Hematopoietic multipotent progenitor cell treated with erythropoietin and hydrocortisone succinate and interleukin-3 and kit ligand, for 15 days (in vitro differentiated cells): Measurements from ENCODE around the gene ANKRD65.
A peak's percentile ranks its signal among the peaks of the same experiment; 100 is the strongest.

ENCODE experiments used
- DNase-seq: peaks from one replicate; pipeline ENCODE4 v3.0.0-alpha.2; 2015; ENCODE audit warnings: low spot score

The ANKRD65 gene

GRCh38 chr1:1441002-1441888 lies 20.2 kb upstream of the ANKRD65 start:
- peak; percentile 45 for DNase-seq

- DNase-seq = no peak
These were observed 19.4 kb upstream of the ANKRD65 start for GRCh38 chr1:1440262-1441001.

GRCh38 chr1:1439546-1440261 lies 18.6 kb upstream of the ANKRD65 start:
- no peak for DNase-seq

GRCh38 chr1:1438531-1439381 lies 17.7 kb upstream of the ANKRD65 start:
- DNase-seq = no peak

DNA sequence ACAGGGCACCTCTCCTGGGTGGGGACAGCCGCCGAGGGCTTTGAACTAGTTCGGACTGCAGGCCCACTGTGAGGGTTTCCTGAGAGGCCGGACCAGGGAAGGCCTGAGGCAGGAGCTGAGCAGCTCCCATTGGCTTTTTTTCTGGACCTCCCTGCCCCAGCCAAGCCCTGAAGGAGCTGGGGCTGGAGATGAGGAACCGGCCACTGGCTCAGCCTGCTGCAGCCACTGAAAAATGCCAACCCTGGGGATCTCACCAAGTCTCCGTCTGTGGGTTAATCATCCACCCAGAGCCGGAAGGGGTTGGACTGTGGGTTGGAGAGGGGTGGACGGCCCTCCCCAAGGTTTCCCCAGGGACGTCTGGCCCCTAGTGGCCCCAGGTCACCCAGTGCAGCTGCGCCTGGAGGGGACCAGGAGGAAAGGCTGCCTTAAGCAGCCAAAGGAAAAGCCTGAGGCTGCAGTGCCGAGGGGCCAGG lies 16.9 kb upstream of the ANKRD65 start:
- no peak for DNase-seq

DNA sequence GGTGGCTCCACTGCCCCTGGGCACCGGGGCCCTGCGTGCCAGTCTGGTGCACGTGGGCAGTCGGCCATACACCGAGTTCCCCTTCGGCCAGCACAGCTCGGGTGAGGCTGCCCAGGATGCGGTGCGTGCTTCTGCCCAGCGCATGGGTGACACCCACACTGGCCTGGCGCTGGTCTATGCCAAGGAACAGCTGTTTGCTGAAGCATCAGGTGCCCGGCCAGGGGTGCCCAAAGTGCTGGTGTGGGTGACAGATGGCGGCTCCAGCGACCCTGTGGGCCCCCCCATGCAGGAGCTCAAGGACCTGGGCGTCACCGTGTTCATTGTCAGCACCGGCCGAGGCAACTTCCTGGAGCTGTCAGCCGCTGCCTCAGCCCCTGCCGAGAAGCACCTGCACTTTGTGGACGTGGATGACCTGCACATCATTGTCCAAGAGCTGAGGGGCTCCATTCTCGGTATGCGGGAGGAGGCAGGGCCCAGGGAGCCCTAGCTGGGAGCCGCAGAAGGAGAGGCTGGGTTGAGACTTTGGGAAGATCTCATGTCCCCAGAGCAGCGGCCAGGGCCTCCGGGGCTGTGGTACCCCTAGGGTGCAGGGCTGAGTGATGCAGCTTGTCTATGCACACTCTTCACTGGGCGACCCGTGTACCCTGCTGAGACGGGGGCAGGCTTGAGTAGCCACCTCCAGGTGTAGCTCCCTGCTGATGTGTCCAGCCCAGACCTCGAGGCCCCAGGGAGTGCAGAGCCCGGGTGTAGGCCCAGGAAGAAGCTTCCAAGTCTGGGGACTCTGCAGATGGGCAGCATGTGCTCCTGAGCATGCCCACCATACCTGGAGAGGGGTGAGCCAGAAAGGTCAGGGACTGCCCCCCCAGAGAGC lies 16.2 kb upstream of the ANKRD65 start:
- DNase-seq = no peak

DNA sequence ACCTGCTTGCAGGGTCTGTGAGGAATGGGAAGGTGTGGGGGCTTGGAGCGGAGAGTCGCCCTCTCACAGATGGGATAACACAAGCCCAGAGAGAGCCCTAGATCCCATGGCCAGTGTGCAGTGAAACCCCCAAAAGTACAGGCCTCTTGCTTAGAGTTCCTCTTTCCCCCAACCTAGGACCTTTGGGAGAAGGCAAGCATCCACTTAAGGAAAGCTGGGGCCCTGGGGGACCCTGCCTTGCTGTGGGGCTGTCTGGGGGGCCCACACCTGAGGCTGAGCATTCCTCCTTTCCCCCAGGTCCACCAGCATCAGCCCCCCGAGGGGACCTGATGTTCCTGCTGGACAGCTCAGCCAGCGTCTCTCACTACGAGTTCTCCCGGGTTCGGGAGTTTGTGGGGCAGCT lies 15.6 kb upstream of the ANKRD65 start:
- DNase-seq = no peak

- DNase-seq = no peak
These were observed 15.0 kb upstream of the ANKRD65 start for GRCh38 chr1:1435911-1436629.

GRCh38 chr1:1435106-1435903 lies 14.2 kb upstream of the ANKRD65 start, which contains the start of gene VWA1:
Gene VWA1, plus strand, starts transcription at chr1:1435690. Its CDS starts 59 bp downstream, at chr1:1435749.
- DNase-seq = peak; percentile 42

- no peak for DNase-seq
These were observed 13.7 kb upstream of the ANKRD65 start for GRCh38 chr1:1434824-1435105.

GRCh38 chr1:1434131-1434823 lies 13.2 kb upstream of the ANKRD65 start:
- DNase-seq = no peak

- DNase-seq = no peak
These were observed 12.7 kb upstream of the ANKRD65 start for GRCh38 chr1:1433804-1434130.

DNA sequence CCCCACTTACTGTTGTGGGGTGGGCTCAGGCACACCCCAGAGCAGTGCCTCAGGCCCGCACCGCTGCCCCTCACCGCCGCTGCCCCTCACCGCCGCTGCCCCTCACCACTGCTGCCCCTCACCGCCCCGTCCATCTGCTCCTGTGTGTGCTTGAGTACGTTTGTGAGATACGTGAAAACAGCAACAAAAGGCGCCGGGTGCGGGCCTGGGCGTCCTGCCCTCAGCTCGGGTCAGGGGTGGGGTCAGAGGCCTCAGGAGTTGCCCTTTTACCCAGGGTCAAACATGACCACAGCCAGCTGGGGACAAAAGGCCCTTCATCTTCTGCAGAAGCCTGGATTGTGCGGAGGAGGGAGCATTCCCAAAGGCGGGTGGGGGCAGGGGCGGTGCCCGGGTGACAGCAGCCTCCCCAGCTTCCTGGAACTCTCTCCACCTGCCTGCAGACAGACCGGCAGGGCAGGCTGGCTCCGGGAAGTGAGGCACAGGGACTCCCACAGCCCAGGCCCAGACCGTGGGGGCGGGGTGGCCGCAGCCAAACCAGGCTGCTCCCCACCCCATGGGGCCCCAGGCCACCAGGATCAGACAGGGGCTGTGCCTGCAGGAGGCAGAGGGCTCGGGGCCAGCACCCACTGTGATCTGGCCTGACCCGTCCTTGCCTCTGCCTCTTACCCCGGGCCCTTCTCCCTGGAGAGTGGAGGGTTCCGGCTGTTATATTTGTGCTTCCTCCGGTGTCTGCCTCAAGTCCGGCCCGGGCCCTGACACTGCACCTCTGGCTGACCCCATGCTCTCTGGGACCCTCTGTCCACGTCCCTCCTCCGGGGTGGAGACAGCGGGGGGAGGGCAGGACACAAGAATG lies 12.1 kb upstream of the ANKRD65 start:
- DNase-seq = no peak

DNA sequence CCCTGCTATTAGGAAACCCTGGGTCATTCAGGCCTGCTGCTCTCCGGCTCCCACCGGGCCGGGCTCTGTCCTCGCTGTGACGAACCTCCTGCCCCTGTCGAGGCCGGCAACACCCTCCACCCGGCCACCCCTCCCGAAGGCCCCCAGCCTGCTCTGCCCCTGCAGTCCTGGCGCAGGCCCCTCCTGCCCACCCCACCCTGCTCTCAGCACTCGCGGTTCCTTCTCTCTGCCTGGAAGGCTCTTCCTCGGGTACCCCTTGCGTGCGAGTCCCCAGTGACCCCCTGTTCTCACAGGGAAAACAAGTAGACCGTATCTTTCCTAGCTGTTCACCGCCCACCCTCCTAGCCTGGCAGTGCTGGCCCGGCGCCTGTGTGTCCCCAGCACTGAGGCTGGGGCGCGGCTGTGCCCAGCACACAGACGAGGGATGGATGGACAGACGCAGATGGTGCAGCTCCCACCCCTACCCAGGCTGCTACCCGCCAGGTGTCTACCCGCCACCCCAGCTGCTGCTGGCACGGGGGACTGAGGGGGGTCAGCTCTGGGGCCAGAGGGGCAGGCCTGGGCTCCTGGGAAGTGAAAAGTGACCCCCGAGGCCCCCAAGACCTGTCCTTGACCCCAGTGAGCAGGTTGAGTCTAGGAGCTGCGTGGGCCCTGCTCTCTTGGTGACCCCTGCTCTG lies 11.3 kb upstream of the ANKRD65 start:
- no peak for DNase-seq

DNA sequence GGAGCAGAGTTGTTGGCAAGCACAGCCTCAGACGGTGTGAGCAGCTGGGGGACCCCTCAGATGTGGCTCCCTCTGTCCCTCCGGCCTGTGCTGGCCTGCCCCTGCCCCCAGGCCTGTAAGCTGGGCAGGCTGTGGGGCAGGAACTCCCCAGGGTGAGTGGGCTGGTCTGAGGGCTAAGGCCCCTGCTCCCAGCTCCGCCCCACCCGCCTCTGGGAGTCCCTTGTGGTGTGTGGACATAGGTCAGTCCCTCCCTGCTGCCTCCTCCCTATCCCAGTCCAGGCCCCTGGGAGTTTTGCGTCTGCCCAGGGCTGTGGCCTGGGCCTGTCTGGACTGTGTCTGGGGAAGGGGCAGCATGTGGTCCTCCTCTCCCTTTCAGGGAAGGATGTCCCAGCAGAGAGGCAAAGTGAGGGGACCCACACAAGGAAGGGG lies 10.8 kb upstream of the ANKRD65 start:
- DNase-seq = no peak

- DNase-seq = no peak
These were observed 10.1 kb upstream of the ANKRD65 start for GRCh38 chr1:1430992-1431844.
